HG02885 (cell line): ENCODE data around the gene SLC36A4.
"Not testable (repeated sequence)": the region's sequence is repeated elsewhere in the genome, so short reads cannot be mapped to it uniquely, and the experiment has no call there.

Experiments used
- ATAC-seq: cut with Tn5 transposase; IDR thresholded peaks from one replicate; pipeline ENCODE4 v1.9.1; 2021; ENCODE audit warnings: mild to moderate bottlenecking; ENCODE audit not compliant: unreplicated experiment, poor library complexity

The SLC36A4 gene

GRCh38 chr11:93131709-93132108 lies 66.1 kb downstream of the SLC36A4 start:
- ATAC-seq = no peak

GRCh38 chr11:93128574-93128973 lies 69.2 kb downstream of the SLC36A4 start:
- ATAC-seq = no peak

DNA sequence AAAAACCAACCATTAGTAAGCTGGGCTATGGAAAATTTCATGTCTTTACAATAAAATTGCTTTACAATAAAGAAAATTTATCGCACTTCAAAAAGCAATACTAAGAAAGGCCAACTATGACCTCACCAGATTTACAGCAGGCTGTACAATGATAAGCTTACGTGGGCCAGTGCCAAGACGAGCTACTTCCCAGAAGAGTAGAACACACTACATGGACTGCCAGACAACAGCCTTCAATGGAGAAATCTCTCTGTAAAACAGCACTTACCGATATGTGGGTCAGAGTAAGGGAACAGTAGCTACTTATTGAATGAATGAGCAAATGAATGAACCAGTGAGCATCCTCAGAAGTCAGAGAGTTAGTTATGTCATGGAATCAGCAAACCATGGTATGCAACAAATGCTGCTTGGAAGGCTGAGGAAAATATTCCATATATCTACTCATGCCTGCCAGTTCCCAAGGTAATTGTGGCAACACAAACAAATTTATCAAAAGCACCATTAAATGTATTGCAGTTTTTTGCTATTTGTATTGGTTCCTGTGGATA lies 74.4 kb downstream of the SLC36A4 start:
- ATAC-seq = no peak

DNA sequence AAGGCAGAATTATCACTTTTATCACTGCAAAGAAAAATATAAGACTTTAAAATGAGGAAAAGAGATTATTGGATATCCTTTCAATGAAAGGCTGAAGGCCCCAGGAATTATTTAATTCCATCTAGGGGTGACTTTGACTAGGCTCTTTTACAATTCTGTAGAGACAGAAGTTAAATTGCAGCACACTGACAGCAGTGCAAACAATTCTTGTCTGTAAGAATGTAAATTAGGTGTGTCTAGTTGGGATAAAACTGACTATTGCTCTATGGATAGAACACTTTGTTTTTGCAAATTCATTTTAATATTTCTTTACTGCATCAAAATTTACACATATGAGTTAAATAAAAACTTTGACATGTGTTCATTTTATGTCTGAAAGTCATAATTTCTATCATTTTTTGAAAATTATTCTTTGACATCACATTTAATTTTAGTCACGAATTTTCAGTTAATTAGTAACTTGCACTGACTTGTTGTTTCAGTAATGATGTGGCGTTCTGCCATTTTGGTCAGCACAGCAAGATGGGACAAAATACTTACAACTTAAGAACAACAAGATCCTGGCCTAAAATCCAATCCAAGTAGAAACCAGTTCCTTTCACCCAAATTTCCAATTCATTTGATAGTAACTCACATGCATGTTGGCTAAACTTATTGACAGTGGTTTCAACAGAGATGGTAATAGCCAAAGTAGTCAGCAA lies 75.1 kb downstream of the SLC36A4 start:
- no peak for ATAC-seq

- ATAC-seq = no peak
These were observed 79.5 kb downstream of the SLC36A4 start for GRCh38 chr11:93118276-93118675.

DNA sequence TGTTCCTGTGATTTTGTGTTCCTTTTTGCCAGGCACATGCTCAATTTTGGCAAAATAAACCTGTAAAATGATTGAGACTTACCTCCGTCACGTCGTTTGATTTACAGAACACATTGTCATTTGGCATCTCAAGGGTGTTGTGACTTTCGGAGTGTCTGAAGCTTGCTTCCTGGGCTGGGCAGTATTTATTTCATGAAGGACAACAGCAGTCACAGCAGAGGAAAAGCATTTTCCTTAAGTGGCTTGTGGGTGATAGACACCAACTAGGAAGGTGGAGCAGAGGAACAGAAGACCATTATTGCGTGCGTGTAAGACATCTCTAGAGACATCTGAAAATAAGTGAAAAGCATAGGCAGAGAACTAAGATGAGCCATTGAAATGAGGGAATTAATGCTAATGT lies 80.2 kb downstream of the SLC36A4 start:
- no peak for ATAC-seq

GRCh38 chr11:93116641-93117441 lies 81.0 kb downstream of the SLC36A4 start:
- no peak for ATAC-seq

- no peak for ATAC-seq
These were observed 83.5 kb downstream of the SLC36A4 start for GRCh38 chr11:93114304-93114703.

DNA sequence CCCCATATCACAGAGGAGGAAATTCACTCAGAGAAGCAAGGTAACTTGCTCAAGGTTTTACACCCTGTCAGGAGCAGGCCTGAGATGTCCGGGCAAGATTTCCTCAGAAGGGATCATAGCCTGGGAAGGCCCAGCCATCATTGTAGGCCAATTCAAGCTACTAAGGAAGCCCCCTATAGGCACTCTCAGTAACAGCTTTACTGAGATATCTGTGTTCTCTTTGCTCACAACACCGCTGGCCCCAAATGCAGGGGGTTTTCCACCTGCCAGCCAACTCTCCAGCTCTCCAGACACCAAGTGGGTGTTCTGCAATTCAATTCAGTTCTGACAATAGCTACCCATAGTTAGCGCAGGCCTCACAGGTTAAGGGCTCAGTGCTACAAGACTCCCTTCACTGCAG lies 84.0 kb downstream of the SLC36A4 start:
- ATAC-seq = no peak

GRCh38 chr11:93111147-93111546 lies 86.6 kb downstream of the SLC36A4 start:
- ATAC-seq = not testable (repeated sequence)

DNA sequence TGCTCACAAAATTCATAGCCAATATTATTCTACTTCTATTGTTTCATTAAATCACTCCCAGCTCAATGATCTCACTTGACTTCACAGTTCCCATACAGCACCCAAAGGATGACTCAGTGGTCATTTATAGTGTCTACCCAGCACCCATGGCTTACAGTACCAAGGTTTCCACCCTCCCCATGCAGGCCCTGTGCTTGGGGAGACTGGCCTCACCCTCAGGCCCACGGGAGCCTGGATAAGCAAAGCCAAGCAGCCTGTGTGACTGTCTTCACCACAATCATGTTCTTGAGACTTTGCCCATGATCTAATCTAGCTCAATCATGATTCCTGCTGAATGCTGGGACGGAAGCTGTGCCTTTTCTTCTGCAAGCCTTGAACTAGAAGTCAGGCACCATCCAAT lies 97.6 kb downstream of the SLC36A4 start:
- no peak for ATAC-seq

DNA sequence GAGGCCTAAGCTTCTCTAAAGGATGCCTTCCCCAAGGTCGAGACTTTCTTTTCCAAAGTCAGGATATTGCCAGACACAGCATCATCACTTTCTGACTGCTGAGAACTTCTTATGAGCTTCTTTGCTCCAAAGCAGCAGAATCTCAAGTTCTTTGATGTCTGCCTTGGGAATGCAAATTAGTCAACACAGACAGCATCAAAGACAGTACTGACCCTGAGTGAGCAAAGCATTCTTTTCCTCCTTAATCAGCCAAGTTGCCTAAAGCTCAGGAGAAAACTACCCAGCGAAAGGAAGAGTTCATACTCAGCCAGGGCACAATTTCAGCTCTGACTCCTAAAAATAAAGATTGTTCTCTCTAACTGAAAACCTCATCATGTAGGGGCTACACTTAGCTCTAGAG lies 98.0 kb downstream of the SLC36A4 start:
- no peak for ATAC-seq
